ENCODE measurements around the gene TMEM60. TPM values are rescaled to one million over a fixed set of nuclear protein-coding genes. Genes with fewer than 3 reads are reported as not detected.

TMEM60 gene
- total and polyA plus RNA-seq, 2 of the 13 experiments (the other 11 are each of a cell fraction or from before 2014, with no cell fraction given) = 25.6 to 27.7 TPM

DNA sequence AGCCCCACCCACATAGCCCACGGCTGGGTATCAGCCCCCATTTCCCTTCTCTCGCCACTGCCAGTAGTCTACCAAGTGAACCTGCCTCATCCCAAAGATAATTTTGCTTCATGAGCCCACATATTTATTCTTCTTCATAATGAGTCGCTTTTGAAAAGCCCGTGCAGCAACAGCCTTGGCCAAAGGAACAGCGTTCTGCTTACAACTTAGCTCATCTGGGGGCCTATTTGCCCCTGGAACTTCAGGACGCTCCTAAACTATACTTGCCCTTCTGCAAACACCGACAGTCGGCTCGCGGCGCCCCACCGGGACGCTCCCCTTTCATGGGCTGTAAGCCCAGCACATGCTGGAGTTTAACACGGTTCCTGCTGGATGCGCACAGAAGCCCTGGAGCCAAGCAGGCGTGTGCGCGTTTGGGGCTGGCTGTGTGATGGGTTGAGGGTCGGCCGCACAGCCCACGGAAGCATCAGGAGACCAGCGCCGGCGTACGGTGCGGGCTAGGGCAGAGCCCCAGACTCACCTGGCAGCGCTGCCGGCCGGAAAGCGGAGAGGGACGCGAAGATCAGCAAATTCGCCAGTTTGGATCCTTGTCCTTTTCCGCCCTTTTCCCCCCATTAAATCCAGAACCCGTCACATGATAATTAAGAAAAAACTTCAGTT, 370 bp downstream of the TMEM60 start (continued):
- TF ChIP-seq, protein P1, sequence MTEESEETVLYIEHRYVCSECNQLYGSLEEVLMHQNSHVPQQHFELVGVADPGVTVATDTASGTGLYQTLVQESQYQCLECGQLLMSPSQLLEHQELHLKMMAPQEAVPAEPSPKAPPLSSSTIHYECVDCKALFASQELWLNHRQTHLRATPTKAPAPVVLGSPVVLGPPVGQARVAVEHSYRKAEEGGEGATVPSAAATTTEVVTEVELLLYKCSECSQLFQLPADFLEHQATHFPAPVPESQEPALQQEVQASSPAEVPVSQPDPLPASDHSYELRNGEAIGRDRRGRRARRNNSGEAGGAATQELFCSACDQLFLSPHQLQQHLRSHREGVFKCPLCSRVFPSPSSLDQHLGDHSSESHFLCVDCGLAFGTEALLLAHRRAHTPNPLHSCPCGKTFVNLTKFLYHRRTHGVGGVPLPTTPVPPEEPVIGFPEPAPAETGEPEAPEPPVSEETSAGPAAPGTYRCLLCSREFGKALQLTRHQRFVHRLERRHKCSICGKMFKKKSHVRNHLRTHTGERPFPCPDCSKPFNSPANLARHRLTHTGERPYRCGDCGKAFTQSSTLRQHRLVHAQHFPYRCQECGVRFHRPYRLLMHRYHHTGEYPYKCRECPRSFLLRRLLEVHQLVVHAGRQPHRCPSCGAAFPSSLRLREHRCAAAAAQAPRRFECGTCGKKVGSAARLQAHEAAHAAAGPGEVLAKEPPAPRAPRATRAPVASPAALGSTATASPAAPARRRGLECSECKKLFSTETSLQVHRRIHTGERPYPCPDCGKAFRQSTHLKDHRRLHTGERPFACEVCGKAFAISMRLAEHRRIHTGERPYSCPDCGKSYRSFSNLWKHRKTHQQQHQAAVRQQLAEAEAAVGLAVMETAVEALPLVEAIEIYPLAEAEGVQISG (CRISPR knock-in tag; IDR thresholded peaks at IDR 0.05) = no peak
- TF ChIP-seq, protein P2, sequence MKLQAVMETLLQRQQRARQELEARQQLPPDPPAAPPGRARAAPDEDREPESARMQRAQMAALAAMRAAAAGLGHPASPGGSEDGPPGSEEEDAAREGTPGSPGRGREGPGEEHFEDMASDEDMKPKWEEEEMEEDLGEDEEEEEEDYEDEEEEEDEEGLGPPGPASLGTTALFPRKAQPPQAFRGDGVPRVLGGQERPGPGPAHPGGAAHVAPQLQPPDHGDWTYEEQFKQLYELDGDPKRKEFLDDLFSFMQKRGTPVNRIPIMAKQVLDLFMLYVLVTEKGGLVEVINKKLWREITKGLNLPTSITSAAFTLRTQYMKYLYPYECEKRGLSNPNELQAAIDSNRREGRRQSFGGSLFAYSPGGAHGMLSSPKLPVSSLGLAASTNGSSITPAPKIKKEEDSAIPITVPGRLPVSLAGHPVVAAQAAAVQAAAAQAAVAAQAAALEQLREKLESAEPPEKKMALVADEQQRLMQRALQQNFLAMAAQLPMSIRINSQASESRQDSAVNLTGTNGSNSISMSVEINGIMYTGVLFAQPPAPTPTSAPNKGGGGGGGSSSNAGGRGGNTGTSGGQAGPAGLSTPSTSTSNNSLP (IDR thresholded peaks at IDR 0.05; ENCODE audit: low read depth, low read length) = no peak
- no peak for TF ChIP-seq CHD4 (IDR thresholded peaks at IDR 0.05; ENCODE audit: borderline replicate concordance, low read length)
- TF ChIP-seq RFXANK (CRISPR knock-in tag; IDR thresholded peaks at IDR 0.05) = no peak
- no peak for TF ChIP-seq WIZ (CRISPR knock-in tag; IDR thresholded peaks at IDR 0.05)
- no peak for TF ChIP-seq NCOA5 (CRISPR knock-in tag; IDR thresholded peaks at IDR 0.05)
- no peak for TF ChIP-seq RFX1 (IDR thresholded peaks at IDR 0.05)
- no peak; the same call in 1 of the 2 replicates for TF ChIP-seq ZNF501 (CRISPR knock-in tag; IDR thresholded peaks at IDR 0.05)
- TF ChIP-seq NCOA1 (CRISPR knock-in tag; IDR thresholded peaks at IDR 0.05) = peak; percentile 58; the same call in 1 of the 2 replicates
- TF ChIP-seq ATF7 (IDR thresholded peaks at IDR 0.05) = no peak
- no peak for TF ChIP-seq ATF7 (CRISPR knock-in tag; IDR thresholded peaks at IDR 0.05)
- no peak for TF ChIP-seq NONO (IDR thresholded peaks at IDR 0.05)
- no peak for TF ChIP-seq NONO (CRISPR knock-in tag; conservative IDR thresholded peaks at IDR 0.05)
- TF ChIP-seq KDM5A (IDR thresholded peaks at IDR 0.05; ENCODE audit: borderline replicate concordance, low read length) = peak; percentile 64
- no peak for TF ChIP-seq JUND (CRISPR knock-in tag; IDR thresholded peaks at IDR 0.05)
- TF ChIP-seq EED (CRISPR knock-in tag; IDR thresholded peaks at IDR 0.05) = no peak
- no peak for TF ChIP-seq KLF12 (CRISPR knock-in tag; IDR thresholded peaks at IDR 0.05; ENCODE audit: borderline replicate concordance)
- TF ChIP-seq ZNF850 (CRISPR knock-in tag; conservative IDR thresholded peaks at IDR 0.05) = no peak
- TF ChIP-seq, protein P3, sequence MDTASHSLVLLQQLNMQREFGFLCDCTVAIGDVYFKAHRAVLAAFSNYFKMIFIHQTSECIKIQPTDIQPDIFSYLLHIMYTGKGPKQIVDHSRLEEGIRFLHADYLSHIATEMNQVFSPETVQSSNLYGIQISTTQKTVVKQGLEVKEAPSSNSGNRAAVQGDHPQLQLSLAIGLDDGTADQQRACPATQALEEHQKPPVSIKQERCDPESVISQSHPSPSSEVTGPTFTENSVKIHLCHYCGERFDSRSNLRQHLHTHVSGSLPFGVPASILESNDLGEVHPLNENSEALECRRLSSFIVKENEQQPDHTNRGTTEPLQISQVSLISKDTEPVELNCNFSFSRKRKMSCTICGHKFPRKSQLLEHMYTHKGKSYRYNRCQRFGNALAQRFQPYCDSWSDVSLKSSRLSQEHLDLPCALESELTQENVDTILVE (CRISPR knock-in tag; IDR thresholded peaks at IDR 0.05) = no peak
- no peak for TF ChIP-seq BORCS8-MEF2B (CRISPR knock-in tag; IDR thresholded peaks at IDR 0.05)
- TF ChIP-seq KLF9 (CRISPR knock-in tag; IDR thresholded peaks at IDR 0.05; ENCODE audit: low read depth) = no peak
- TF ChIP-seq, protein P4, sequence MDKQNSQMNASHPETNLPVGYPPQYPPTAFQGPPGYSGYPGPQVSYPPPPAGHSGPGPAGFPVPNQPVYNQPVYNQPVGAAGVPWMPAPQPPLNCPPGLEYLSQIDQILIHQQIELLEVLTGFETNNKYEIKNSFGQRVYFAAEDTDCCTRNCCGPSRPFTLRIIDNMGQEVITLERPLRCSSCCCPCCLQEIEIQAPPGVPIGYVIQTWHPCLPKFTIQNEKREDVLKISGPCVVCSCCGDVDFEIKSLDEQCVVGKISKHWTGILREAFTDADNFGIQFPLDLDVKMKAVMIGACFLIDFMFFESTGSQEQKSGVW (CRISPR knock-in tag; IDR thresholded peaks at IDR 0.05; ENCODE audit: borderline replicate concordance) = no peak
- peak; percentile 35; the same call in 1 of the 2 replicates for TF ChIP-seq ZNF776 (CRISPR knock-in tag; IDR thresholded peaks at IDR 0.05)
- TF ChIP-seq, protein P5, sequence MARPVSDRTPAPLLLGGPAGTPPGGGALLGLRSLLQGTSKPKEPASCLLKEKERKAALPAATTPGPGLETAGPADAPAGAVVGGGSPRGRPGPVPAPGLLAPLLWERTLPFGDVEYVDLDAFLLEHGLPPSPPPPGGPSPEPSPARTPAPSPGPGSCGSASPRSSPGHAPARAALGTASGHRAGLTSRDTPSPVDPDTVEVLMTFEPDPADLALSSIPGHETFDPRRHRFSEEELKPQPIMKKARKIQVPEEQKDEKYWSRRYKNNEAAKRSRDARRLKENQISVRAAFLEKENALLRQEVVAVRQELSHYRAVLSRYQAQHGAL (CRISPR knock-in tag; IDR thresholded peaks at IDR 0.05; ENCODE audit: not compliant biosample characterization) = no peak
- TF ChIP-seq CBX2 (IDR thresholded peaks at IDR 0.05; ENCODE audit: low read depth, low read length) = no peak
- TF ChIP-seq CBX2 (CRISPR knock-in tag; IDR thresholded peaks at IDR 0.05; ENCODE audit: low read depth) = no peak

All from HepG2 (cell line).